Sigmoid colon (tissue), 7 donors: Measurements from ENCODE around the gene TSPAN15. TPM values are rescaled to one million over a fixed set of nuclear protein-coding genes. Genes with fewer than 3 reads are reported as not detected.

ENCODE experiments used
- DNase-seq: peaks from one replicate; pipeline ENCODE4 v3.0.0-alpha.2; 2019
- H3K27ac ChIP-seq, 4 donors: fragments of 200-600 bp; sonication (generic); one replicate each; pipeline ENCODE4 v1.5.1; 2016 to 2019; ENCODE audit warnings: mild to moderate bottlenecking in 1 of 4
- H3K27me3 ChIP-seq, 3 donors: fragments of 200-600 bp; sonication (generic); one replicate each; pipeline ENCODE4 v1.5.1; 2019; ENCODE audit warnings: mild to moderate bottlenecking in 1 of 3
- H3K36me3 ChIP-seq, 4 donors: fragments of 200-600 bp; sonication (generic); one replicate each; pipeline ENCODE4 v1.5.1; 2016 to 2019
- H3K4me1 ChIP-seq, 4 donors: fragments of 200-600 bp; sonication (generic); one replicate each; pipeline ENCODE4 v1.5.1; 2017 to 2019
- H3K4me3 ChIP-seq, 4 donors: fragments of 200-600 bp; sonication (generic); one replicate each; pipeline ENCODE4 v1.5.1; 2017 to 2019; ENCODE audit warnings: mild to moderate bottlenecking in 2 of 4, moderate library complexity in 1 of 4
- H3K9me3 ChIP-seq, 4 donors: fragments of 200-600 bp in 3 of 4; sonication (generic) in 3 of 4; one replicate each; pipeline versions ENCODE4 v1.5.1 to v1.6.1; 2013 to 2019
- CTCF ChIP-seq, 4 experiments: fragments of 450-650 bp in 3 of 4; fragments of 200-600 bp in 1 of 4; IDR thresholded peaks; one replicate each; pipeline ENCODE4 v1.5.1; 2016 to 2019; ENCODE audit warnings: antibody characterized with exemption in 4 of 4, mild to moderate bottlenecking in 3 of 4, moderate library complexity in 2 of 4
- EP300 ChIP-seq, 4 donors: sonication (generic); formaldehyde crosslinking; IDR thresholded peaks; one replicate each; pipeline ENCODE4 v1.6.1; 2017; ENCODE audit warnings: antibody characterized with exemption in 4 of 4
- POLR2A ChIP-seq, 2 donors: fragments of 450-650 bp; IDR thresholded peaks; one replicate each; pipeline ENCODE4 v1.6.1; 2016; ENCODE audit warnings: antibody characterized with exemption in 2 of 2, mild to moderate bottlenecking in 2 of 2, moderate library complexity in 2 of 2
- POLR2AphosphoS5 ChIP-seq, 4 donors: sonication (generic); formaldehyde crosslinking; IDR thresholded peaks; one replicate each; pipeline ENCODE4 v1.6.1; 2017; ENCODE audit warnings: antibody characterized with exemption in 4 of 4
- WGBS, 2 donors: extraction: QIAGEN DNeasy Blood & Tissue Kit; methylation state at CpG; one replicate each; pipeline ENCODE4 v1.1.7; 2013; 5-methylcytosine and 5-hydroxymethylcytosine counted together
- intact Hi-C: fragments of 100-400 bp; cut with DNase I; formaldehyde crosslinking; loops from one replicate; pipeline ENCODE4 v1.15.1; 2023
- polyA plus RNA-seq, 3 donors: library from polyadenylated mRNA; stranded (reverse); fragments of 200-250 nt; gene quantifications; one replicate each; pipeline ENCODE4 v1.2.3, GENCODE V29; 2013
- total RNA-seq, 4 donors: library from RNA; depleted of rRNA; stranded (reverse); fragments of >200 nt; gene quantifications; one replicate each; pipeline ENCODE4 v1.1.0, GENCODE V29; 2016
- donor health status: healthy with polysubstance abuse.
- donor health status: Bipolar disorder and iron deficiency.
- donor health status: healthy.

TSPAN15 gene
- total and polyA plus RNA-seq, 7 donors, result 43.0 to 100 (median 70.9) TPM

GRCh38 chr10:69419744-69420126 lies 31.5 kb upstream of the TSPAN15 start:
- Histone ChIP-seq H3K36me3 (no peaks in the 10 kb centered on the region), H3K27ac (peak overlapping the region; percentile 88 to 97 (median 94)), H3K27me3 (no peaks in the 10 kb centered on the region), H3K4me1 (peaks cover 0 to 64% (median 55%) of the 10 kb centered on the region in 4 donors), H3K4me3 (no peak overlapping the region), H3K9me3 (no peaks in the 10 kb centered on the region)
- peak; percentile 63 for DNase-seq
- WGBS, 2 donors, result 78 to 84% methylated on average over 11 of the region's 11 CpGs
- no peak for TF ChIP-seq EP300 (IDR thresholded peaks at IDR 0.05)
- no peak for TF ChIP-seq CTCF (IDR thresholded peaks at IDR 0.05)
- TF ChIP-seq POLR2AphosphoS5 (IDR thresholded peaks at IDR 0.05), result no peak
- no peak for TF ChIP-seq POLR2A (IDR thresholded peaks at IDR 0.05)
- intact Hi-C loops, result no loop called here

GRCh38 chr10:69421611-69422308 lies 29.5 kb upstream of the TSPAN15 start:
- peaks cover 0 to 77% (median 61%) of the 10 kb centered on the region in 4 donors for H3K4me1 ChIP-seq
- intact Hi-C loops, result no loop called here
- no peaks in the 10 kb centered on the region for H3K9me3 ChIP-seq
- H3K36me3 ChIP-seq, result no peaks in the 10 kb centered on the region
- peak overlapping the region; percentile 88 to 97 (median 94) for H3K27ac ChIP-seq
- WGBS, 2 donors, result 70 to 73% methylated on average over 13 of the region's 13 CpGs
- H3K27me3 ChIP-seq, result no peaks in the 10 kb centered on the region
- peak; percentile 98 for DNase-seq
- TF ChIP-seq EP300 (IDR thresholded peaks at IDR 0.05) (peak; percentile 54 to 89 (median 69)), POLR2A (IDR thresholded peaks at IDR 0.05) (no peak), CTCF (IDR thresholded peaks at IDR 0.05) (no peak), POLR2AphosphoS5 (IDR thresholded peaks at IDR 0.05) (peak in 3 of 4 donors; percentile 83 to 91 (median 85))
- H3K4me3 ChIP-seq, result peak overlapping the region in 1 of 4 donors; percentile 13

- 91 to 92% methylated on average over 4 of the region's 4 CpGs for WGBS, 2 donors
- TF ChIP-seq CTCF (IDR thresholded peaks at IDR 0.05), result no peak
- no peak for TF ChIP-seq EP300 (IDR thresholded peaks at IDR 0.05)
- Histone ChIP-seq H3K27me3 (no peaks in the 10 kb centered on the region), H3K4me3 (no peak overlapping the region), H3K36me3 (no peaks in the 10 kb centered on the region), H3K4me1 (peaks cover 0 to 74% (median 57%) of the 10 kb centered on the region in 4 donors), H3K9me3 (no peaks in the 10 kb centered on the region), H3K27ac (peak overlapping the region; percentile 88 to 97 (median 94))
- DNase-seq, result peak; percentile 59
- intact Hi-C loops, result no loop called here
Observed at GRCh38 chr10:69422676-69423075, 28.6 kb upstream of the TSPAN15 start.

GRCh38 chr10:69425041-69425440 lies 26.2 kb upstream of the TSPAN15 start:
- Histone ChIP-seq H3K27me3 (no peaks in the 10 kb centered on the region), H3K9me3 (no peaks in the 10 kb centered on the region), H3K27ac (peak overlapping the region; percentile 88 to 97 (median 94)), H3K36me3 (peaks cover 0 to 11% (median 0%) of the 10 kb centered on the region in 4 donors), H3K4me1 (peaks cover 0 to 50% (median 34%) of the 10 kb centered on the region in 4 donors), H3K4me3 (no peak overlapping the region)
- intact Hi-C loops, result no loop called here
- 98 to 99% methylated on average over 2 of the region's 2 CpGs for WGBS, 2 donors
- TF ChIP-seq POLR2AphosphoS5 (IDR thresholded peaks at IDR 0.05) (no peak), EP300 (IDR thresholded peaks at IDR 0.05) (no peak), POLR2A (IDR thresholded peaks at IDR 0.05) (no peak), CTCF (IDR thresholded peaks at IDR 0.05) (no peak)
- DNase-seq, result no peak
